ENCODE data around the gene ASTN2.
"Not testable (repeated sequence)": the region's sequence is repeated elsewhere in the genome, so short reads cannot be mapped to it uniquely, and the experiment has no call there.

ASTN2 gene

GRCh38 chr9:116717150-116717549 lies 697.7 kb downstream of the ASTN2 start:
- no peak for DNase-seq

GRCh38 chr9:116716438-116716837 lies 698.4 kb downstream of the ASTN2 start:
- DNase-seq = no peak

GRCh38 chr9:116715751-116716150 lies 699.1 kb downstream of the ASTN2 start:
- no peak for DNase-seq

GRCh38 chr9:116713271-116713670 lies 701.6 kb downstream of the ASTN2 start:
- DNase-seq = no peak

DNA sequence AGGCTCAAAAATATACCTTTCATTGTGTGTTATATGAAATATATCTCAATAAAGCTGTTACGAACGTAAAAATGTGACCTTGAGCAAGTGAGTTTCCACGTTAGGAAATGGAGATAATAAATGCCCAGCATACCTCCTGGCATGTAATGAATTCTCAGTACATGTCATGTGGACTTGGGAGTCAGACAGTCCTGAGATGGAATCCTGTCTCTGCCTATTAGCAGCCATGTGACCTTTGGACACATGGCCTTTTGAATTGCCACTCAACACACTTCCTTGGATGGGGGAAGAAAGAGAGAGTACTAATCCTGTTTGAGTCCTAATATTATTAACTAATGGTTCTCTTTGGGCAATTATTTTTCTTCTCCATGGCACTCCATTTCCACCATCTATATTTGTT lies 702.1 kb downstream of the ASTN2 start:
- no peak for DNase-seq

DNA sequence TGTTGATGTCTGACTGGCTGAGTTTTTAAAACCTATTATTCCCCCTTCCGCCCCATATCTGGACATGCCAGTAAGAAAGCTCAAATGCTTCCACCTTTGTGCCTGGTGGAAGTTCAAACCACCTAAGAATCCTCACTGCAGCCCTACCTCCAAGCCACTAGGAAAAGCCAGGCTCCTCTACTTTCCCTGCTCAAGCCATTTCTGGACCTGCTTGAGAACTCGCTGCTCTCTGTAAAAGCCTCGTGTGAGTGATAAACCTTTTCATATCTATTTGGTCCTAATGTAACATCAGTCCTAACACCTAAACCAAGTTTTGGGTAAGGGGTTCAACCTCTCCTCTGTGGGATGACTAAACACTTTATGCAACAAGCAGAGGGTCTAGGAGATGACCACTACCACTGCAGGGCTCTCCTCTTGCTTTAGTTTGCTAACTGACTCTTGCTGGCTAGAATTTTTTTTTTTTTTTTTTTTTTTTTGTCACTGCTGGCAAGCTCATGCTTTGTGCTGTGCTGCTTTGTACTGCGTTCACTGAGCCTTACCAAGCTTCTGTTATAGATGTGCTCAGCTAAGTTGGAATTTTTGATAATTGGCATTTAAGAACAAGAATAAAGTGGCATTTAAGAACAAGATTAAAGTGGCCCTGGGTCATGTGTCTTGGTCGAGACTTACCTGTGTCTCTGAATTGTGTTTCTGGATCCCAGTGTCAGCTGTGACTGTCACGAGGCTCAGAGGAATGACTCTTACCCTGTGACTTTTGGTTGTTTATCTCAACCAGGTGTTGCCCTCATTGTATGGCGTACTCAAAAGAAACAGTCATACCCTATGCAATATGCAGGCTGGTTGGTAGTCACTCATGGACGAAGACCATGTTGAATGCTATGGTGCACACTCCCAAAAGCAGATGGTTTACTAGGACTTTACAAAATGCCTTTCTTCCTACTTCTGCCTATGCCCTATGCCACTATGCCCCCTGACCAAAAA lies 708.3 kb downstream of the ASTN2 start:
- DNase-seq = no peak

GRCh38 chr9:116705531-116705930 lies 709.3 kb downstream of the ASTN2 start:
- DNase-seq = no peak

- no peak for DNase-seq
These were observed 710.4 kb downstream of the ASTN2 start for GRCh38 chr9:116704470-116704869.

- no peak for DNase-seq
These were observed 711.2 kb downstream of the ASTN2 start for GRCh38 chr9:116703634-116704033.

DNA sequence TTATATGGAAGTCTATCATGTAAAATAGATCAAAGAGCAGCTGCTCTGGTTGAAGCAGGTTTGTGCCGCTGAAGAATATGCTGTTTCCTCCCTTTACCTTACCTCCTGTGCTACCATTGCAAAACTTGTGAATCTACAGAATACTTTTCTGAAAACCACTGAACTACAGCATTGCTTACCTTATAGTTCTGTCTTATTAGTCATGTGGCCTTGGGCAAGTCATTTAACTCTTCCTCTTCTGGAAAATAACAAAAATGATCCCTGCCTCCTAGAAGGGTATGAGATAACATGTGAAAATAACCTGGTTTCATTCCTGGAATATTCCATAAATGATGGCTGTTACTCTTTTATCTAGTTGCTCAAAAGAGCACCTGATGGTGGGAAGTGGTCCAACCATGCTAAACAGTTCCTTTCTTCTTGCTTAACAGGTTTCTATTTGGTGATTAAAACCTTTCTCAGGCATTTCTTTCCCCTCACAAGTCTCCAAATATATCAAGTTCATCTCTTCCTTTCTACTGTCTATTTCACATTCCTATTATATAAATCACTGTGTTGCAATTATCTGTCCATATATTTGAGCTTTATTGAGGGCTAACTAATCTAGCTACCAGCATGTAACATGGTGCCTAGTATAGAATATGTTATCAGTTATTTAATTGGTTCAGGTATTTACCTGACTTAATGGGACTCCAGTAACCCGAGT lies 712.8 kb downstream of the ASTN2 start:
- no peak for DNase-seq

DNA sequence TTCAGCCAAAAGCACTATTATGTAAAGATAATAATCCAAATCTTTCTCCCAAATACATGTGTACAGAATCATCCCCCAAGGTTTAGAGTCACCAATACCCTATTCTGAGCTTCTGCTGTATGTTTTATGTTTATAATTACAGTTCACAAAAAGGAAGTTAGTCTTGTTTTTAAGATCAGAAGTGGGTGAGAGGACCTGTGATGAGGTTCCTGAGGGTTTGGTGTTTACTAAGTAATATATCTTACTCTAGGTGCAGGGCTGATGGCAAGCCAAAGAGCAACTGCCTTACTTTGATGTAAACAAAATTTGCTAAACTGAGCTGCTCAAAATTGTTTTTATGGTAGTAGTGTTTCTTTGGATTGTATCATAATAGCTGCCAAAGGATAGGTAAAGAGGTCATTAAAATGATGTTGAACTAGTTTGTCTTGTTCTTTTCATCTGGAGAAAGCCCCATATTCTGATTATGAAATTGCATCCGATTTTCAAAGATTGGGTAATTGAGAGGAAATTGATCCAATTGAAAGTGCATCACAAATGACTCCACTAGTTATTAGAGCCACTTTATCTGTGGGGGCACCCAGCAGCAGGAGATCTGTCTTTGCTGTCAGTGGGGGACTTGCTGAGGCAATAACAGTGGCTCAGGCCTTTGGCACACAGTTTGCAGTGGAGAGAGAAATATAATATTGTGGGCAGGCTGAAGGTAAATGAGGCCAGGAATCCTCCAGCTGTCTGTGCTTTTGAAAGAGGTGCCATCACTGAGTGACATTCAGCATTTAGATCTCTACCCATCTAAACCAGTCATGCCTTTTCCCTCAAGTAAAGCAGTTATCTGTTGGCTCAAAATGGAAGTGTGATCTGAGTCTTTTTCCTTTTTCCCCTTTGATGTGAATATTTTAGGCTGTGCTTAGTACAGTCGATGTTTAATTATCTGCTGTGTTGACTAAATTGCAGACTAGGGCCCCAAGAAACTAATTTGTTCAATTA lies 713.7 kb downstream of the ASTN2 start:
- no peak for DNase-seq

DNA sequence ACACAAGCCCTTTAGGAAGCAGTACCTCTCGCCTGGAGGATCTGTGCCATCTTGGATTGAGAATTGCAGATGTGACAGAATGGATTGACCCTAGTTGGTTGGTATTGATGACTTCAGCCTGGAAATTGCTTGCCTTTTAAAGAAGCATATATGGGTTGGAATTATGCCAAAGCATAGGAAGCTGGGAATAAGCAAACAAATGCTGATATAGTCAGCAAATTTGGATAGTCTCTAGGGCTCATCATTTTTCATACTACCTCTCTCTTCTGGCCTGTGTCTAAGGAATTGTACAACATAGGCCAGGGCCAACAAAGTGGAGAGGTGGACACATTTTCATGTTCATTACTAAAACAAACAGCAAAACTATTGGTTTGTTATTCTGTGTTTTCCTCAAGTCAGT lies 714.6 kb downstream of the ASTN2 start:
- DNase-seq = no peak

GRCh38 chr9:116697887-116698286 lies 717.0 kb downstream of the ASTN2 start:
- no peak for DNase-seq

- no peak for DNase-seq
These were observed 717.5 kb downstream of the ASTN2 start for GRCh38 chr9:116697362-116697761.

DNA sequence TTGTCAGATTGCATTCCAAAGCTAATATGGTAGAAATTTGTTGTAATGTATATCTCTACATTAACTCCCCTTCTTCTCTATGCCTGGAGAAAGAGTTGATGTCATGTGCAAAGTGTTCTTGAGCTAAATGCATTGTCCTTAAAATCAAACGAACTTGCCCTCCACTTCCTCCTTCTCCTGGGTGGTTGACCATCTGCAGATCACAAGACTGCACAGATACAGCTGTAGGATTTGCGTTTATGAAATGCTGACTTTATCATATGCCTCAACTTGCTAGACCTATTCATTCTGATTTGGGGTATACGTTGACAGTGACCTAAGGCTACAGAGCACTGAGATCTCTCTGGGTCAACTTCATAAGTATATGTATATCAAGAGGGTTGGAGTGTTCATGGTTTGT lies 719.4 kb downstream of the ASTN2 start:
- no peak for DNase-seq

GRCh38 chr9:116694785-116695291 lies 720.0 kb downstream of the ASTN2 start:
- no peak for DNase-seq

DNA sequence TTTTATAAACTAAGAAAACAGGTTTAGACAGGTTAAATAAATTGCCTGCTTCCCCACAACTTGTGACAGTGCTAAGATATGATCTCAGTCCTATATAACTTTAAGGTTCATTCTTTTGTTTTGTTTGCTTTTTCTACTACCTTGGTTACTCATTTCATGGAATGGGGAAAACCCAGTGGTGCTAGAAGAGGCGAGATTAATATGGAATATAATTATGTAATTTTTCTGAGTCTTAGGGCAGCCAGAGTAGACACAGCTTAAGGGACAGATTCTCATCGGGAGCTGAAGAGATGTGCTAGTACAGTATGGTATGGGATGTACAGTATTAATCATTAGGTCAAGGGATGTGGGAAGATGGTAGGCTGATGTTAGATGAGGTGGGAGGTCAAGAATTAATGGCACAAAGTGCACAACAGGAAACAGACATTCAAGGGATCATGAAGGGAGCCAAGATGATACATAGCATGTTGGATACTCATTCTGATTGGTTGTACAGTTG lies 721.6 kb downstream of the ASTN2 start:
- DNase-seq = no peak

DNA sequence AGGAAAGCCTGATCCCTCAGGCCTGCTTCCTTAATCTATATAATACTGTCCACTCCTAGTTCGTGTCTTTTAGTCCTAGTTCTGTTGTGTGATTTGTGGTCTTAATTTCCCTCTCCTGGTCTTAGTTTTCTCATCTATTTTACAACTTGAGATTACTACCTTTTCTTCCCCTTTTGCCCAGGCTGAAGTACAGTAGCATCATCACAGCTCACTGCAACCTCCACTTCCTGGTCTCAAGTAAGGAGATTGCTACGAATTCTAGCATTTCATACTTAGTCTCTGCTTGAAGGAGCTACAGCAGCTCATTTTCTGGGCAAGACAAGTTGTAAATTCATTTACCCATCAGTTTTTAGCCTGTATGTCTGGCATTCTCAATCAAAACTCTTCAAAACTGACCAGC lies 722.2 kb downstream of the ASTN2 start:
- no peak for DNase-seq

DNA sequence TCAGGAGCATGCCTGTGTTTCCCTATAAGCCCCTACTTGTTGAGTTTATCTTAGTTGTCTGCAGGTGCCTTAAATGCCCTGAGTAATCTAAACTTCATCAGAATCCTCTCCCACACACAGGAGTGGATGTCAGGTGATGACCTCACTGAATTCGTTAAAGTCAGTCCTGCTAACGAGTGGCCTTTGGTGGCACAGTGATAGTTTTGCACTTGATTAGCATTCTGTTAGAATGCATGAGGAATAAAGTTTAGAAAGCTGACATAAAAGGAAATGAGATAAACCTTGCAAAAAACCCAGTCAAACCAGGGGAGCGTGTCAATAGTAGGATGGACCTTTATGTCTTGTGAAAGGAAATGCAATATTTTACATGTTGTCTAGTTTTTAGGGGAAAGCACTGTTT lies 723.2 kb downstream of the ASTN2 start:
- DNase-seq = no peak

GRCh38 chr9:116690805-116691204 lies 724.1 kb downstream of the ASTN2 start:
- not testable (repeated sequence) for DNase-seq

- no peak for DNase-seq
These were observed 725.3 kb downstream of the ASTN2 start for GRCh38 chr9:116689486-116690032.

All from SW 1271 (cell line).